Tibial artery (tissue), 4 donors: ENCODE data around the gene NXN.

Source experiments
- DNase-seq, 2 donors: peaks; one replicate each; pipeline ENCODE4 v3.0.0-alpha.2; 2019
- H3K27ac ChIP-seq, 2 donors: fragments of 200-600 bp; sonication (generic) in 1 of 2; 1 replicate in 1 of 2; 2 replicates in 1 of 2; pipeline ENCODE4 v1.5.1; 2018 to 2019; ENCODE audit warnings: mild to moderate bottlenecking in 1 of 2
- H3K27me3 ChIP-seq, 2 donors: fragments of 200-600 bp; sonication (generic) in 1 of 2; one replicate each; pipeline versions ENCODE4 v1.5.1 to v1.6.0; 2016 to 2019
- H3K36me3 ChIP-seq, 3 donors: fragments of 200-600 bp; sonication (generic) in 2 of 3; one replicate each; pipeline ENCODE4 v1.5.1; 2016 to 2019; ENCODE audit warnings: mild to moderate bottlenecking in 2 of 3
- H3K4me1 ChIP-seq, 4 donors: fragments of 200-600 bp; sonication (generic) in 2 of 4; 1 replicate in 3 of 4; 2 replicates in 1 of 4; pipeline ENCODE4 v1.5.1; 2016 to 2019
- H3K4me3 ChIP-seq, 2 donors: fragments of 200-600 bp; sonication (generic) in 1 of 2; 1 replicate in 1 of 2; 2 replicates in 1 of 2; pipeline ENCODE4 v1.5.1; 2018 to 2019; ENCODE audit warnings: mild to moderate bottlenecking in 2 of 2
- H3K9me3 ChIP-seq, 3 donors: fragments of 200-600 bp; sonication (generic) in 1 of 3; one replicate each; pipeline ENCODE4 v1.5.1; 2016 to 2019
- intact Hi-C: fragments of 100-400 bp; cut with DNase I; formaldehyde crosslinking; loops from one replicate; pipeline ENCODE4 v1.15.0; 2023; ENCODE audit warnings: low total_unique reads
- TF ChIP-seq, protein P1 (sequence below), 2 experiments: fragments of 200-600 bp in 1 of 2; fragments of 450-650 bp in 1 of 2; IDR thresholded peaks; one replicate each; pipeline ENCODE4 v1.5.1; 2017 to 2019; ENCODE audit warnings: antibody characterized with exemption in 2 of 2, mild to moderate bottlenecking in 1 of 2, moderate library complexity in 1 of 2

NXN gene

DNA sequence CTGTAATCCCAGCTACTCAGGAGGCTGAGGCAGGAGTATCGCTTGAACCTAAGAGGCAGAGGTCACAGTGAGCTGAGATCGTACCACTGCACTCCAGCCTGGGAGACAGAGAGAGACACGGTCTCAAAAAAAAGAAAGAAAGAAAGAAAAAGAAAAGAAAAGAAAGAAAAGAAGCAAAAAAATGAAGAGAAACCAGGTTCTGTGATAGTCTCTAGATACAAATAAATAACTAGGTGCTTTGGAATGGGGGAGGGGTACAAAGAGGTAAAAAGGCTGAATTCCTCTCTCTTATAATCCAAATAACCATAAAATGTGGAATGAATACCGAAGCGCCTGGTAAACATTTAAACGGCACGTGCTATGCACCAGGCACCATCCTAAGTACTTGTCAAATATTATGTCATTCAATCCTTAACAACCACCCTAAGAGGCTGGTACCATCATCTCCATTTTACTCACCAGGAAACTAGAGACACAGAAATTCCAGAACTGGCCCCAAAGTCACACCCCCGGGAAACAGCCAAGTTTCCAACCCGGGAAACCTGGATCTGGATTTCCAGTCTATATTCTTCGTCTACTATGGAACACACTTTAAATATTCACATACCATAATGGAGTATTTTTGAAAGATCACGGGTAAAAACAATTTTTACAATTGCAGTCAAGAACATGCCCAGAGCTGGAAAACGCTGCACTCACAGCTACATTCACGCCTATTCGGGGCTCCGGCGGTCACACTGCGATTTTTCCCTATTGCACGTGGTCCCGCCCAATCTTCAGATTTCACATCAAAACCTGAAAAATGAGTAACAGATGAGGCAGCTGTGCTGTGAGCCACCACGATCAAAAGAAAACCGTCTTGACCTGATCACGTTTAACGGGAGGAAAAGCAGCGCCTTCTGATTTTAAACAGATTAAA, 10.5 kb downstream of the NXN start:
- Histone ChIP-seq H3K27me3 (no peaks in the 10 kb centered on the region), H3K4me3 (no peak overlapping the region), H3K27ac (no peak overlapping the region), H3K4me1 (no peaks in the 10 kb centered on the region), H3K9me3 (no peaks in the 10 kb centered on the region), H3K36me3 (no peaks in the 10 kb centered on the region)
- TF ChIP-seq, protein P1, sequence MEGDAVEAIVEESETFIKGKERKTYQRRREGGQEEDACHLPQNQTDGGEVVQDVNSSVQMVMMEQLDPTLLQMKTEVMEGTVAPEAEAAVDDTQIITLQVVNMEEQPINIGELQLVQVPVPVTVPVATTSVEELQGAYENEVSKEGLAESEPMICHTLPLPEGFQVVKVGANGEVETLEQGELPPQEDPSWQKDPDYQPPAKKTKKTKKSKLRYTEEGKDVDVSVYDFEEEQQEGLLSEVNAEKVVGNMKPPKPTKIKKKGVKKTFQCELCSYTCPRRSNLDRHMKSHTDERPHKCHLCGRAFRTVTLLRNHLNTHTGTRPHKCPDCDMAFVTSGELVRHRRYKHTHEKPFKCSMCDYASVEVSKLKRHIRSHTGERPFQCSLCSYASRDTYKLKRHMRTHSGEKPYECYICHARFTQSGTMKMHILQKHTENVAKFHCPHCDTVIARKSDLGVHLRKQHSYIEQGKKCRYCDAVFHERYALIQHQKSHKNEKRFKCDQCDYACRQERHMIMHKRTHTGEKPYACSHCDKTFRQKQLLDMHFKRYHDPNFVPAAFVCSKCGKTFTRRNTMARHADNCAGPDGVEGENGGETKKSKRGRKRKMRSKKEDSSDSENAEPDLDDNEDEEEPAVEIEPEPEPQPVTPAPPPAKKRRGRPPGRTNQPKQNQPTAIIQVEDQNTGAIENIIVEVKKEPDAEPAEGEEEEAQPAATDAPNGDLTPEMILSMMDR (IDR thresholded peaks at IDR 0.05), result no peak
- DNase-seq, result no peak
- intact Hi-C loops, result no loop called here

DNA sequence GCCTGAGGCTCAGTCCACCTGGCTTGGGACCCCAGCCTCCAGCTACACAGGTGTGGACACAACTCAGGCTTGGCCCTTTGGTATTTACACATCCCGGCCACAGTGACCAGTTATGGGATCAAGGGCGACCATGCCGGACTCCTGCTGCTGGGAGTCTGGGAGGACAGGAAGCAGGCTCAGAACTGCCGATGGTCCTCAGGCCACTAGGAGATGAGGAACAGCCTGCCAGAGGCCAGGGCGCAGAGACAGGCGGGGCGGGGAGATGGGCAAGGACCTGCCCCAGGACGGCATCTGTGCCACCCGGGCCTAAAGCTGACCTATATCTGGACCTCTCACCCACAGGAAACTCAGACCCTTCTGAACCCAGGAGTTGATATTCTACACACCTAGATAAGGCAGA, 12.5 kb downstream of the NXN start:
- no peaks in the 10 kb centered on the region for H3K9me3 ChIP-seq
- no peaks in the 10 kb centered on the region for H3K27me3 ChIP-seq
- H3K27ac ChIP-seq, result no peak overlapping the region
- no peak overlapping the region for H3K4me3 ChIP-seq
- intact Hi-C loops, result no loop called here
- no peak for DNase-seq
- TF ChIP-seq, protein P1 (IDR thresholded peaks at IDR 0.05), result no peak
- H3K4me1 ChIP-seq, result no peaks in the 10 kb centered on the region
- no peaks in the 10 kb centered on the region for H3K36me3 ChIP-seq

DNA sequence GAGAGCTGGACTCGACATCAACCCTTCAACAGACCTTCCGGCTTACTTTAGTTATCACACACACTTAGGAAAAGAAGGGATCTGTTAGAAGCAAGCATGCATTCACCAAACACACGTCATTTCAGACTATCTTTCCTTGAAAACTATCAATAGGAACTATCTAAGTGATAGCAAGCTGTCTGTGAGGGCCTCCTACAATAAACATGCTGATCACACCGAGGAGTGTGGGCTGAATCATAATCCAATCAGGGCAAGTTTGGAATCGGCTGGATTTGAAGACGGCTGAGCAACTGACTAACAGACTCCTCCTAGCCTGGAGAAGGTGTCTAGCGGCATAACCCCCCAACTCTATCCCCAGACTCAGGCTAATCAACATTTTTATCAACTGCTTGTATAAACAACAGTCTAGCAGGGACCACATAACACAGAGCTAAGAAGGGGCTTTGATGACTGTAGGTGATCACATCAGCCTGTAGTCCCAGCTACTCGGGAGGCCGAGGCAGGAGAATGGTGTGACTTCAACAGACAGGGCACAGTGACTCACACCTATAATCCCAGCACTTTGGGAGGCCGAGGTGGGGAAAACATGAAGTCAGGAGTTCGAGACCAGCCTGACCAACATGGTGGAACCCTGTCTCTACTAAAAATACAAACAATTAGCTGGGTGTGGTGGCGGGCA, 14.1 kb downstream of the NXN start:
- TF ChIP-seq, protein P1 (IDR thresholded peaks at IDR 0.05), result no peak
- intact Hi-C loops, result no loop called here
- Histone ChIP-seq H3K4me1 (no peaks in the 10 kb centered on the region), H3K36me3 (no peaks in the 10 kb centered on the region), H3K27ac (no peak overlapping the region), H3K9me3 (no peaks in the 10 kb centered on the region), H3K4me3 (no peak overlapping the region), H3K27me3 (no peaks in the 10 kb centered on the region)
- no peak for DNase-seq

DNA sequence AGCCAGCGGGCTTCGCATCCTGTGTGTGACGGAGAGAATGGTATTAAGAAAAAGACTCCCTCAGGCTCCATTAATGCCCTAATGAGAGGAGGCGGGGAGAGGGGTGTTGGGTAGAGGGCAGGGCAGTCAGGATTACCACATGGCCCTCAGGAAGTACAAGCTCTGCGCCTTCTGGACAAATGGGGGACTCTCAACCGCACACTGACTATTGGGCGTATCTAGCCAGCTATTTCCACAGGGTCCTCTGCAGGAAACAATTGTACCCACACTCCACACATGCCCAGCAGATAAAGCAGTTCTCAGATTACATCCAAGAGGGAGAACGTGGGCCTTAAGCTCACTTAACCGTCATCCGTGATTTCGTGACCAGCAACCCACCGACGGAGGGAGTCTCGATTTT, 14.7 kb downstream of the NXN start:
- Histone ChIP-seq H3K27me3 (no peaks in the 10 kb centered on the region), H3K36me3 (no peaks in the 10 kb centered on the region), H3K27ac (no peak overlapping the region), H3K9me3 (no peaks in the 10 kb centered on the region), H3K4me3 (no peak overlapping the region), H3K4me1 (no peaks in the 10 kb centered on the region)
- intact Hi-C loops, result no loop called here
- TF ChIP-seq, protein P1 (IDR thresholded peaks at IDR 0.05), result no peak
- DNase-seq, result no peak

DNA sequence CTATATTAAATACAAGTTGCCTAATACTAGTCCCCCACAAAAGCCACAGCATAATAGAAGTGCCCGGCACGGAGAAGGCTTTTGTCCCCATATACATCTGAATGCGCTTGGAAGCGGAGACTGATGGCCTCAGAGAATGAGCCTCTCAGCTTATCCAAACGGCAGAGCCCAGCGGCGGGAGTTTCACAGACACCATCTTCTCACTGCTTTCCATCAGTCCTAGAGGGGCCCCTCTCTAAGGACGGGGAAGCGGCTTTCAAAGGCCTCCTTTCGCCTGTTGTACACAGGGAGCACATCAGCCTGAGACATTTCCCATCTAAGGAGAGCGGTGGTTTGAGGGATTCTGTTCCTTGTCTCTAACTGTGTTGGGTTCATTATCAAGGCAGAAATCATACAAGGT, 16.9 kb downstream of the NXN start:
- H3K4me3 ChIP-seq, result no peak overlapping the region
- TF ChIP-seq, protein P1 (IDR thresholded peaks at IDR 0.05), result no peak

More for the DNA sequence above, 16.9 kb downstream of the NXN start:
- no peaks in the 10 kb centered on the region for H3K36me3 ChIP-seq
- H3K9me3 ChIP-seq, result no peaks in the 10 kb centered on the region
- no peaks in the 10 kb centered on the region for H3K27me3 ChIP-seq
- intact Hi-C loops, result no loop called here
- no peak for DNase-seq
- H3K4me1 ChIP-seq, result peaks cover 0 to 6% (median 5%) of the 10 kb centered on the region in 4 donors
- no peak overlapping the region for H3K27ac ChIP-seq
